DOHH2 (cell line): Measurements from ENCODE around the gene TUBA8.
"Not testable (repeated sequence)": the region's sequence is repeated elsewhere in the genome, so short reads cannot be mapped to it uniquely, and the experiment has no call there.

Experiments
- CTCF ChIP-seq: fragments of 200-600 bp; sonication (generic); IDR thresholded peaks from one replicate; pipeline ENCODE4 v1.5.1; 2014; ENCODE audit warnings: antibody characterized with exemption, mild to moderate bottlenecking, low read depth, low read length; ENCODE audit not compliant: poor library complexity, severe bottlenecking
- EZH2phosphoT487 ChIP-seq: fragments of 200-600 bp; sonication (generic); IDR thresholded peaks from 2 replicates; pipeline ENCODE4 v1.6.1; 2017; ENCODE audit warnings: borderline replicate concordance, mild to moderate bottlenecking, antibody characterized with exemption, low read length, moderate library complexity, mixed read lengths

GRCh38 chr22:18123476-18124025 is 12.9 kb downstream of the TUBA8 start:
- TF ChIP-seq CTCF, EZH2phosphoT487: not testable (repeated sequence)
